ENCODE data around the gene ZNF799.

ZNF799 gene

GRCh38 chr19:12350890-12351197, 50.2 kb downstream of the ZNF799 start:
- Histone ChIP-seq H3K4me3 (replicated peaks; ENCODE audit: insufficient read depth, low read length) (no peak overlapping the region), H3K27ac (replicated peaks) (no peak overlapping the region), H3K27me3 (ENCODE audit: insufficient read depth, poor library complexity, severe bottlenecking) (no peaks in the 10 kb centered on the region)
- DNase-seq (ENCODE audit: low read depth in 1 of 2, low spot score in 1 of 2) = no peak
- no peak for TF ChIP-seq SPI1 (IDR thresholded peaks at IDR 0.05; ENCODE audit: borderline replicate concordance, low read depth)
- no peak for TF ChIP-seq CTCF (IDR thresholded peaks at IDR 0.05; ENCODE audit: insufficient read depth, low read length)
- TF ChIP-seq POLR2AphosphoS5 (IDR thresholded peaks at IDR 0.05; ENCODE audit: low read depth) = no peak
- TF ChIP-seq, protein P1, sequence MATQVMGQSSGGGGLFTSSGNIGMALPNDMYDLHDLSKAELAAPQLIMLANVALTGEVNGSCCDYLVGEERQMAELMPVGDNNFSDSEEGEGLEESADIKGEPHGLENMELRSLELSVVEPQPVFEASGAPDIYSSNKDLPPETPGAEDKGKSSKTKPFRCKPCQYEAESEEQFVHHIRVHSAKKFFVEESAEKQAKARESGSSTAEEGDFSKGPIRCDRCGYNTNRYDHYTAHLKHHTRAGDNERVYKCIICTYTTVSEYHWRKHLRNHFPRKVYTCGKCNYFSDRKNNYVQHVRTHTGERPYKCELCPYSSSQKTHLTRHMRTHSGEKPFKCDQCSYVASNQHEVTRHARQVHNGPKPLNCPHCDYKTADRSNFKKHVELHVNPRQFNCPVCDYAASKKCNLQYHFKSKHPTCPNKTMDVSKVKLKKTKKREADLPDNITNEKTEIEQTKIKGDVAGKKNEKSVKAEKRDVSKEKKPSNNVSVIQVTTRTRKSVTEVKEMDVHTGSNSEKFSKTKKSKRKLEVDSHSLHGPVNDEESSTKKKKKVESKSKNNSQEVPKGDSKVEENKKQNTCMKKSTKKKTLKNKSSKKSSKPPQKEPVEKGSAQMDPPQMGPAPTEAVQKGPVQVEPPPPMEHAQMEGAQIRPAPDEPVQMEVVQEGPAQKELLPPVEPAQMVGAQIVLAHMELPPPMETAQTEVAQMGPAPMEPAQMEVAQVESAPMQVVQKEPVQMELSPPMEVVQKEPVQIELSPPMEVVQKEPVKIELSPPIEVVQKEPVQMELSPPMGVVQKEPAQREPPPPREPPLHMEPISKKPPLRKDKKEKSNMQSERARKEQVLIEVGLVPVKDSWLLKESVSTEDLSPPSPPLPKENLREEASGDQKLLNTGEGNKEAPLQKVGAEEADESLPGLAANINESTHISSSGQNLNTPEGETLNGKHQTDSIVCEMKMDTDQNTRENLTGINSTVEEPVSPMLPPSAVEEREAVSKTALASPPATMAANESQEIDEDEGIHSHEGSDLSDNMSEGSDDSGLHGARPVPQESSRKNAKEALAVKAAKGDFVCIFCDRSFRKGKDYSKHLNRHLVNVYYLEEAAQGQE (IDR thresholded peaks at IDR 0.05; ENCODE audit: insufficient replicate concordance, low read depth) = no peak
- no peak for TF ChIP-seq GABPA (IDR thresholded peaks at IDR 0.05; ENCODE audit: low read depth)

- TF ChIP-seq GABPA (IDR thresholded peaks at IDR 0.05; ENCODE audit: low read depth) = no peak
- no peak for TF ChIP-seq SPI1 (IDR thresholded peaks at IDR 0.05; ENCODE audit: borderline replicate concordance, low read depth)
- TF ChIP-seq POLR2AphosphoS5 (IDR thresholded peaks at IDR 0.05; ENCODE audit: low read depth) = no peak
- TF ChIP-seq, protein P1 (IDR thresholded peaks at IDR 0.05; ENCODE audit: insufficient replicate concordance, low read depth) = no peak
- TF ChIP-seq CTCF (IDR thresholded peaks at IDR 0.05; ENCODE audit: insufficient read depth, low read length) = no peak
- DNase-seq (ENCODE audit: low read depth in 1 of 2, low spot score in 1 of 2) = no peak
- Histone ChIP-seq H3K27ac (replicated peaks) (no peak overlapping the region), H3K4me3 (replicated peaks; ENCODE audit: insufficient read depth, low read length) (no peak overlapping the region), H3K27me3 (ENCODE audit: insufficient read depth, poor library complexity, severe bottlenecking) (no peaks in the 10 kb centered on the region)
These were observed 50.7 kb downstream of the ZNF799 start for GRCh38 chr19:12350185-12350889.

- Histone ChIP-seq H3K27me3 (ENCODE audit: insufficient read depth, poor library complexity, severe bottlenecking) (no peaks in the 10 kb centered on the region), H3K4me3 (replicated peaks; ENCODE audit: insufficient read depth, low read length) (no peak overlapping the region), H3K27ac (replicated peaks) (no peak overlapping the region)
- TF ChIP-seq POLR2AphosphoS5 (IDR thresholded peaks at IDR 0.05; ENCODE audit: low read depth) (no peak), SPI1 (IDR thresholded peaks at IDR 0.05; ENCODE audit: borderline replicate concordance, low read depth) (no peak), CTCF (IDR thresholded peaks at IDR 0.05; ENCODE audit: insufficient read depth, low read length) (no peak), GABPA (IDR thresholded peaks at IDR 0.05; ENCODE audit: low read depth) (no peak)
- TF ChIP-seq, protein P1 (IDR thresholded peaks at IDR 0.05; ENCODE audit: insufficient replicate concordance, low read depth) = no peak
- no peak for DNase-seq (ENCODE audit: low read depth in 1 of 2, low spot score in 1 of 2)
These were observed 54.2 kb downstream of the ZNF799 start for GRCh38 chr19:12346896-12347295.
